A549 (cell line): ENCODE data around the gene AFDN. TPM values are rescaled to one million over a fixed set of nuclear protein-coding genes. Genes with fewer than 3 reads are reported as not detected.
A peak's percentile ranks its signal among the peaks of the same experiment; 100 is the strongest.

Experiments used
- ATAC-seq, 2 experiments: fragments of 200-7000 bp in 1 of 2; fragments of >200 bp in 1 of 2; cut with Nextera tagmentation in 1 of 2; cut with Tn5 transposase in 1 of 2; 3 replicates each; pipeline versions ENCODE4 v1.8.0 to v1.9.1; 2018 to 2020; ENCODE audit warnings: mild to moderate bottlenecking in 1 of 2, moderate library complexity in 1 of 2
- CTCF ChIA-PET: fragments of 300-600 bp; sonication (Branson Sonifier 250); formaldehyde crosslinking; extraction: SDS; loops from one replicate; lab custom pipeline; 2021; ENCODE audit warnings: antibody characterized with exemption, inconsistent platforms; lab: Yijun Ruan, JAX
- POLR2A ChIA-PET: fragments of 350-600 bp; formaldehyde crosslinking; extraction: SDS; loops from one replicate; lab custom pipeline; 2021; ENCODE audit warnings: antibody characterized with exemption, inconsistent platforms; lab: Yijun Ruan, JAX
- DNase-seq, 2 experiments: peaks; one replicate each; pipeline versions ENCODE4 v3.0.0 to v3.0.0-alpha.2; 2011 to 2016; ENCODE audit warnings: low read depth in 1 of 2, low spot score in 1 of 2
- FAIRE-seq: peaks from 2 replicates; lab custom pipeline; 2011; peaks lifted over from hg19 to GRCh38; lab: Jason Lieb, UNC
- H3K27ac ChIP-seq, 2 experiments: fragments of >200 bp; sonication (Bioruptor Twin); formaldehyde crosslinking; 3 replicates each; pipeline ENCODE4 v1.5.1; 2016 to 2017
- H3K4me1 ChIP-seq: fragments of >200 bp; sonication (Bioruptor Twin); formaldehyde crosslinking; 3 replicates; pipeline ENCODE4 v1.6.1; 2016
- H3K4me2 ChIP-seq: fragments of >200 bp; sonication (Bioruptor Twin); formaldehyde crosslinking; 3 replicates; pipeline ENCODE4 v1.6.1; 2016
- H3K4me3 ChIP-seq: fragments of >200 bp; sonication (Bioruptor Twin); formaldehyde crosslinking; 3 replicates; pipeline ENCODE4 v1.5.1; 2016
- H3K9me3 ChIP-seq: fragments of >200 bp; sonication (Bioruptor Twin); formaldehyde crosslinking; 3 replicates; pipeline ENCODE4 v1.6.1; 2016
- CBX2 ChIP-seq: fragments of 200-600 bp; sonication (generic); IDR thresholded peaks from 2 replicates; pipeline ENCODE4 v1.6.1; 2016; ENCODE audit warnings: low read depth, mild to moderate bottlenecking, borderline replicate concordance
- CEBPB ChIP-seq, 2 experiments: fragments of >200 bp in 1 of 2; sonication (Bioruptor Twin) in 1 of 2; formaldehyde crosslinking in 1 of 2; IDR thresholded peaks; 2 replicates each; pipeline ENCODE4 v1.6.1; 2012 to 2016
- E2F6 ChIP-seq: IDR thresholded peaks from 2 replicates; pipeline ENCODE4 v1.6.1; 2012; ENCODE audit warnings: low read depth, borderline replicate concordance
- EHF ChIP-seq: fragments of 250-450 bp; sonication (Bioruptor Pico); IDR thresholded peaks from 2 replicates; pipeline ENCODE4 v1.5.0; 2020; ENCODE audit warnings: mild to moderate bottlenecking
- ELK1 ChIP-seq: fragments of 150-350 bp; IDR thresholded peaks from 2 replicates; pipeline ENCODE4 v1.6.1; 2014; ENCODE audit warnings: low read depth, mild to moderate bottlenecking, low read length
- ESRRA ChIP-seq: fragments of 150-350 bp; IDR thresholded peaks from 2 replicates; pipeline ENCODE4 v1.6.1; 2014; ENCODE audit warnings: mild to moderate bottlenecking, low read length, borderline replicate concordance
- FOSL2 ChIP-seq, 2 experiments: fragments of 450-650 bp in 1 of 2; fragments of >200 bp in 1 of 2; sonication (Bioruptor Twin) in 1 of 2; formaldehyde crosslinking; IDR thresholded peaks; 2 replicates each; pipeline versions ENCODE4 v1.5.0 to v1.6.1; 2016 to 2020; ENCODE audit warnings: mild to moderate bottlenecking in 1 of 2, moderate library complexity in 1 of 2
- HOXB5 ChIP-seq: fragments of 250-450 bp; sonication (Bioruptor Pico); IDR thresholded peaks from 2 replicates; pipeline ENCODE4 v1.5.0; 2020; ENCODE audit warnings: mild to moderate bottlenecking, moderate library complexity
- KDM1A ChIP-seq: fragments of 200-600 bp; sonication (generic); IDR thresholded peaks from 2 replicates; pipeline ENCODE4 v1.6.1; 2016; ENCODE audit warnings: low read depth, mild to moderate bottlenecking
- MAX ChIP-seq: IDR thresholded peaks from 2 replicates; pipeline ENCODE4 v1.6.1; 2012
- MAZ ChIP-seq: fragments of 150-350 bp; IDR thresholded peaks from 2 replicates; pipeline ENCODE4 v1.6.1; 2014; ENCODE audit warnings: antibody characterized with exemption, low read depth, low read length, borderline replicate concordance
- MYC ChIP-seq: IDR thresholded peaks from 2 replicates; pipeline ENCODE4 v1.6.1; 2012; ENCODE audit warnings: mild to moderate bottlenecking, inconsistent platforms, low read length, improper control_type of control experiment, borderline replicate concordance
- NFE2L2 ChIP-seq: fragments of 150-350 bp; conservative IDR thresholded peaks from 2 replicates; pipeline ENCODE4 v1.6.1; 2014; ENCODE audit warnings: low read length
- NPAS2 ChIP-seq: fragments of 250-450 bp; sonication (Bioruptor Pico); IDR thresholded peaks from 2 replicates; pipeline ENCODE4 v1.8.0; 2022; ENCODE audit warnings: mild to moderate bottlenecking, moderate library complexity, borderline replicate concordance
- NR3C1 ChIP-seq: fragments of >200 bp; sonication (Bioruptor Twin); formaldehyde crosslinking; IDR thresholded peaks from 3 replicates; pipeline ENCODE4 v1.6.1; 2017
- PBX3 ChIP-seq: IDR thresholded peaks from 2 replicates; pipeline ENCODE4 v1.6.1; 2012
- POLR2A ChIP-seq: IDR thresholded peaks from 2 replicates; pipeline ENCODE4 v1.6.1; 2012; ENCODE audit warnings: mild to moderate bottlenecking, low read length
- RFX5 ChIP-seq: fragments of 450-650 bp; IDR thresholded peaks from 2 replicates; pipeline ENCODE4 v1.7.1; 2014; ENCODE audit warnings: antibody characterized with exemption, mild to moderate bottlenecking, moderate library complexity
- SMC3 ChIP-seq: fragments of >200 bp; sonication (Bioruptor Twin); formaldehyde crosslinking; IDR thresholded peaks from 3 replicates; pipeline ENCODE4 v1.6.1; 2018; ENCODE audit warnings: inconsistent platforms
- TP53 ChIP-seq: fragments of 250-450 bp; sonication (Bioruptor Pico); IDR thresholded peaks from 2 replicates; pipeline ENCODE4 v1.5.0; 2021; ENCODE audit warnings: mild to moderate bottlenecking, moderate library complexity
- ZNF302 ChIP-seq: fragments of 250-450 bp; sonication (Bioruptor Pico); IDR thresholded peaks from 2 replicates; pipeline ENCODE4 v1.9.0; 2021; ENCODE audit warnings: inconsistent platforms, mild to moderate bottlenecking, moderate library complexity
- ZSCAN20 ChIP-seq: fragments of 250-450 bp; sonication (Bioruptor Pico); IDR thresholded peaks from 2 replicates; pipeline ENCODE4 v1.8.0; 2022; ENCODE audit warnings: mild to moderate bottlenecking, moderate library complexity
- WGBS: methylation state at CpG from one replicate; pipeline ENCODE4 v1.1.6; 2017; ENCODE audit errors: missing lambda C conversion rate; 5-methylcytosine and 5-hydroxymethylcytosine counted together
- polyA plus RNA-seq, 4 experiments: library from polyadenylated mRNA; depleted of rRNA in 3 of 4; stranded (reverse); fragments of >200 nt; fragmentation: RNase III in 1 of 4; extraction: RNeasy Plus Mini Kit Qiagen cat#74134 plus additional on column Dnase treatment in 1 of 4; gene quantifications; 2 replicates in 3 of 4; 3 replicates in 1 of 4; pipeline ENCODE4 v1.2.3, GENCODE V29; 2011 to 2017

Gene AFDN
- polyA plus RNA-seq, 2 of the 4 experiments (the other 2 are of a cell fraction): 17.5 to 40.8 TPM

- DNase-seq: peak; percentile 4 to 21
- Histone ChIP-seq H3K4me1 (peaks cover 29% of the 10 kb centered on the region; the same call in 2 of the 3 replicates), H3K9me3 (no peaks in the 10 kb centered on the region), H3K27ac (peak overlapping the region; percentile 45 to 53; a peak in 3 of 6 replicates), H3K4me3 (peak overlapping the region; percentile 16; the same call in 1 of the 3 replicates), H3K4me2 (peak overlapping the region; percentile 90)
- ChIA-PET CTCF (no interaction called here), POLR2A (no interaction called here)
- FAIRE-seq: no peak
- peak; percentile 64 to 68; a peak in 4 of 6 replicates for ATAC-seq
- TF ChIP-seq MAZ (no peak), FOSL2 (IDR thresholded peaks at IDR 0.05) (no peak), FOSL2 (CRISPR knock-in tag; IDR thresholded peaks at IDR 0.05) (0 out of 2 replicates have a peak, but pooled peaks have one; percentile 32), ESRRA (no peak), HOXB5 (no peak)
- 13% methylated on average over 4 of the region's 4 CpGs for WGBS
Measured at GRCh38 chr6:167849846-167850459, 23.2 kb downstream of the AFDN start.

- Histone ChIP-seq H3K4me1 (peaks cover 29% of the 10 kb centered on the region; the same call in 2 of the 3 replicates), H3K4me2 (peak overlapping the region; percentile 90; the same call in 2 of the 3 replicates), H3K4me3 (no peak overlapping the region), H3K27ac (no peak overlapping the region; a peak in 1 of 6 replicates), H3K9me3 (no peaks in the 10 kb centered on the region)
- ATAC-seq (no peak), FAIRE-seq (no peak), DNase-seq (no peak)
- 92% methylated on average over 6 of the region's 6 CpGs for WGBS
- CTCF ChIA-PET: no interaction called here
- POLR2A ChIA-PET: no interaction called here
- TF ChIP-seq E2F6 (no peak), MAX (no peak), NR3C1 (no peak), NPAS2 (CRISPR knock-in tag) (no peak), ZNF302 (CRISPR knock-in tag) (no peak), ZSCAN20 (CRISPR knock-in tag) (no peak), CBX2 (no peak), EHF (CRISPR knock-in tag) (no peak), NFE2L2 (no peak), PBX3 (no peak), SMC3 (no peak), CEBPB (IDR thresholded peaks at IDR 0.05) (no peak), RFX5 (no peak), MAZ (no peak)
Measured at GRCh38 chr6:167850782-167851181, 24.1 kb downstream of the AFDN start.

- FAIRE-seq: no peak
- CTCF ChIA-PET: no interaction called here
Measured at GRCh38 chr6:167851370-167851952, 24.8 kb downstream of the AFDN start.

More at GRCh38 chr6:167851370-167851952, 24.8 kb downstream of the AFDN start:
- H3K4me3 ChIP-seq: no peak overlapping the region
- POLR2A ChIA-PET: no interaction called here
- 94% methylated on average over 2 of the region's 2 CpGs for WGBS
- ATAC-seq: no peak
- no peak overlapping the region for H3K27ac ChIP-seq
- no peak for TF ChIP-seq TP53
- no peak for TF ChIP-seq MYC
- TF ChIP-seq KDM1A: no peak
- no peak for TF ChIP-seq POLR2A
- TF ChIP-seq EHF (CRISPR knock-in tag): no peak
- no peak for TF ChIP-seq FOSL2 (IDR thresholded peaks at IDR 0.05)
- TF ChIP-seq FOSL2 (CRISPR knock-in tag; IDR thresholded peaks at IDR 0.05): no peak
- no peak for TF ChIP-seq MAX
- TF ChIP-seq HOXB5: no peak
- no peak for TF ChIP-seq E2F6
- no peak for TF ChIP-seq ELK1
- no peaks in the 10 kb centered on the region for H3K9me3 ChIP-seq
- DNase-seq: no peak
- H3K4me2 ChIP-seq: no peak overlapping the region
- peaks cover 29% of the 10 kb centered on the region; the same call in 2 of the 3 replicates for H3K4me1 ChIP-seq
